ENCODE results near the gene OR56B1.

DNA sequence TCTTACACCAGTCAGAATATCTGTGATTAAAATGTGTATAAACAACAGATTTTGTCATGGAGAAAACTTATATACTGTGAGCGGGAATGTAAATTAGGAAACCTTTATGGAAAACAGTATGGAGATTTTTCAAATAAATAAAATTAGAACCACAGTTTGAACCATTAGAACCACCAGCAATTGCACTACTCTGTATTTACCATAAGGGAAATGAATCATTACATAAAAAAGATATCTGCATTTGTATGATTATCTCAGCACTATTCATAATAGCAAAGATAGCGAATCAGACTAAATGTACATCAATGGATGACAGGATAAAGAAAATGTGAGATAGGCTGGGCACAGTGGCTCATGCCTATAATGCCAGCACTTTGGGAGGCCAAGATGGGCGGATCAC, 10.4 kb downstream of the OR56B1 start:
- TF ChIP-seq CTCF (IDR thresholded peaks at IDR 0.05 in 4 of 5, conservative IDR thresholded peaks at IDR 0.05 in 1 of 5) (no peak), POLR2A (IDR thresholded peaks at IDR 0.05) (no peak)
